DOHH2 (cell line): Measurements from ENCODE around the gene TTC23.

Experiments
- H3F3A ChIP-seq: fragments of 200-600 bp; sonication (generic), shearing (Covaris generic); 2 replicates; pipeline ENCODE4 v1.6.0; 2016; ENCODE audit warnings: antibody characterized with exemption, mild to moderate bottlenecking; ENCODE audit not compliant: control insufficient read depth, insufficient read depth
- H3K27ac ChIP-seq: fragments of 200-600 bp; sonication (generic); 2 replicates; pipeline ENCODE4 v1.5.1; 2014; ENCODE audit warnings: low read depth, mild to moderate bottlenecking, low read length, moderate library complexity
- H3K27me3 ChIP-seq: fragments of 200-600 bp; sonication (generic); 2 replicates; pipeline ENCODE4 v1.6.1; 2014; ENCODE audit warnings: mild to moderate bottlenecking, low read length, mixed read lengths; ENCODE audit not compliant: control insufficient read depth
- H3K36me3 ChIP-seq: fragments of 200-600 bp; sonication (generic); 2 replicates; pipeline ENCODE4 v1.6.1; 2014; ENCODE audit warnings: mild to moderate bottlenecking, low read length, moderate library complexity, mixed read lengths; ENCODE audit not compliant: control insufficient read depth
- H3K4me1 ChIP-seq: fragments of 200-600 bp; sonication (generic); 2 replicates; pipeline ENCODE4 v1.6.1; 2014; ENCODE audit warnings: mild to moderate bottlenecking, low read length, mixed read lengths; ENCODE audit not compliant: control insufficient read depth
- H3K4me2 ChIP-seq: fragments of 200-600 bp; sonication (generic); 2 replicates; pipeline ENCODE4 v1.6.0; 2014; ENCODE audit warnings: mild to moderate bottlenecking, low read length, moderate library complexity
- H3K4me3 ChIP-seq: fragments of 200-600 bp; sonication (generic); 2 replicates; pipeline ENCODE4 v1.5.1; 2014; ENCODE audit warnings: mild to moderate bottlenecking, low read length, mixed read lengths
- H3K79me2 ChIP-seq: fragments of 200-600 bp; sonication (generic); 2 replicates; pipeline ENCODE4 v1.6.1; 2014; ENCODE audit warnings: mild to moderate bottlenecking, low read length, mixed read lengths; ENCODE audit not compliant: control insufficient read depth
- H3K9me2 ChIP-seq: fragments of 200-600 bp; sonication (generic); replicated peaks from 2 replicates; pipeline ENCODE4 v1.6.1; 2014; ENCODE audit warnings: mild to moderate bottlenecking, low read length, mixed read lengths; ENCODE audit not compliant: control insufficient read depth
- H3K9me3 ChIP-seq: fragments of 200-600 bp; sonication (generic); 2 replicates; pipeline ENCODE4 v1.6.1; 2014; ENCODE audit warnings: antibody characterized with exemption, low read length, mixed read lengths; ENCODE audit not compliant: control insufficient read depth, insufficient read depth
- H4K20me1 ChIP-seq: fragments of 200-600 bp; sonication (generic); 2 replicates; pipeline ENCODE4 v1.6.0; 2014; ENCODE audit warnings: low read depth, mild to moderate bottlenecking, antibody characterized with exemption, low read length, moderate library complexity; ENCODE audit not compliant: control insufficient read depth, insufficient read depth
- CTCF ChIP-seq: fragments of 200-600 bp; sonication (generic); IDR thresholded peaks from one replicate; pipeline ENCODE4 v1.5.1; 2014; ENCODE audit warnings: antibody characterized with exemption, mild to moderate bottlenecking, low read depth, low read length; ENCODE audit not compliant: poor library complexity, severe bottlenecking
- EZH2phosphoT487 ChIP-seq: fragments of 200-600 bp; sonication (generic); IDR thresholded peaks from 2 replicates; pipeline ENCODE4 v1.6.1; 2017; ENCODE audit warnings: borderline replicate concordance, mild to moderate bottlenecking, antibody characterized with exemption, low read length, moderate library complexity, mixed read lengths

The TTC23 gene

GRCh38 chr15:99172171-99172570 is 77.2 kb downstream of the TTC23 start:
- H3K36me3 ChIP-seq: no peaks in the 10 kb centered on the region
- H4K20me1 ChIP-seq: no peaks in the 10 kb centered on the region
- H3K79me2 ChIP-seq: no peaks in the 10 kb centered on the region
- H3F3A ChIP-seq: no peaks in the 10 kb centered on the region
- no peaks in the 10 kb centered on the region for H3K9me3 ChIP-seq
- TF ChIP-seq CTCF (no peak), EZH2phosphoT487 (no peak)
- peaks cover 12% of the 10 kb centered on the region; the same call in 1 of the 2 replicates for H3K4me1 ChIP-seq
- H3K4me3 ChIP-seq: no peak overlapping the region
- H3K27me3 ChIP-seq: no peaks in the 10 kb centered on the region
- H3K4me2 ChIP-seq: no peak overlapping the region
- H3K9me2 ChIP-seq: no peaks in the 10 kb centered on the region
- no peak overlapping the region for H3K27ac ChIP-seq

GRCh38 chr15:99170476-99171065 is 78.8 kb downstream of the TTC23 start:
- no peak overlapping the region for H3K4me3 ChIP-seq
- H3K4me2 ChIP-seq: no peak overlapping the region
- H3K36me3 ChIP-seq: no peaks in the 10 kb centered on the region
- no peaks in the 10 kb centered on the region for H3K9me2 ChIP-seq
- H3K27ac ChIP-seq: no peak overlapping the region
- no peaks in the 10 kb centered on the region for H3F3A ChIP-seq
- TF ChIP-seq EZH2phosphoT487: no peak
- no peak for TF ChIP-seq CTCF
- peaks cover 12% of the 10 kb centered on the region; the same call in 1 of the 2 replicates for H3K4me1 ChIP-seq
- no peaks in the 10 kb centered on the region for H3K79me2 ChIP-seq
- no peaks in the 10 kb centered on the region for H4K20me1 ChIP-seq
- H3K9me3 ChIP-seq: no peaks in the 10 kb centered on the region
- H3K27me3 ChIP-seq: no peaks in the 10 kb centered on the region

DNA sequence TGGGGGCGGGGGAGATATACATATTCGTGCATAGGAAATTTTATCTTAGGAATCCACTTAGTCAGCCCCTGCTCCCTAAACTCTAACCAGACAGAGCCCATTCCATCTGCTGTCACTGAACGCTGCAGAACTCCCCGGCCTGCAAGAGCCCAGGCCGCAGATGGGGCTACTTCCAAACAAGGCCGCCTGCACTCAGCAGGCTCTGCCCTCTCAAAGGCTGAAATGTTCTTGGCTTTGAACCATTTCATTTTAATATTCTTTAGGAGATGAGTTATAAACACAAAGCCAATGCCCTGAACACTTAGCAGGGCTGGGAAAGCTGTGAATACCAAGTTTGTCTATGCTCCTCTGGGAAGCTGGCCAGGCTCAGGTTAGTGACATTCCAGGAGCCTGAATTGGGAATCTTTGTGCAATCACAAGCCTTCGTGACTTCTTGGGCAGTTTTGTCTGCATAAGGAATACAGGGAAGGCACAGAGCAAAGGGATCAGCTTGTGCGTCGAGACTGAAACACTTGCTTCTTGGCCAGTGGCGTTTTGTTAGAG is 79.5 kb downstream of the TTC23 start:
- no peaks in the 10 kb centered on the region for H3K36me3 ChIP-seq
- H4K20me1 ChIP-seq: no peaks in the 10 kb centered on the region
- TF ChIP-seq CTCF (no peak), EZH2phosphoT487 (no peak)
- no peaks in the 10 kb centered on the region for H3K9me3 ChIP-seq
- H3K4me1 ChIP-seq: peaks cover 12% of the 10 kb centered on the region; the same call in 1 of the 2 replicates
- H3K9me2 ChIP-seq: no peaks in the 10 kb centered on the region
- H3K27me3 ChIP-seq: no peaks in the 10 kb centered on the region
- H3K4me3 ChIP-seq: no peak overlapping the region
- H3F3A ChIP-seq: no peaks in the 10 kb centered on the region
- no peak overlapping the region for H3K27ac ChIP-seq
- H3K4me2 ChIP-seq: no peak overlapping the region
- H3K79me2 ChIP-seq: no peaks in the 10 kb centered on the region
